GM15510 (cell line): ENCODE measurements around the gene PRR5L.

Experiments
- POLR2A ChIP-seq: IDR thresholded peaks from 3 replicates; pipeline ENCODE4 v1.6.1; 2011; ENCODE audit warnings: borderline replicate concordance; ENCODE audit not compliant: insufficient read length; ENCODE audit errors: extremely low read depth

PRR5L gene

GRCh38 chr11:36306888-36307287, 10.8 kb downstream of the PRR5L start:
- no peak for TF ChIP-seq POLR2A

- TF ChIP-seq POLR2A: no peak
Observed at GRCh38 chr11:36308577-36308976, 12.5 kb downstream of the PRR5L start.

- TF ChIP-seq POLR2A: no peak
Observed at GRCh38 chr11:36309779-36310178, 13.7 kb downstream of the PRR5L start.

GRCh38 chr11:36311926-36312595, 16.0 kb downstream of the PRR5L start:
- TF ChIP-seq POLR2A: no peak

- TF ChIP-seq POLR2A: no peak
Observed at GRCh38 chr11:36312611-36313472, 16.8 kb downstream of the PRR5L start.

- no peak for TF ChIP-seq POLR2A
Observed at GRCh38 chr11:36313750-36314433, 17.8 kb downstream of the PRR5L start.

- no peak for TF ChIP-seq POLR2A
Observed at GRCh38 chr11:36314434-36314767, 18.3 kb downstream of the PRR5L start.

GRCh38 chr11:36316049-36316448, 20.0 kb downstream of the PRR5L start:
- no peak for TF ChIP-seq POLR2A

- no peak for TF ChIP-seq POLR2A
Observed at GRCh38 chr11:36317992-36318391, 21.9 kb downstream of the PRR5L start.

GRCh38 chr11:36326524-36327419, 30.7 kb downstream of the PRR5L start:
- no peak for TF ChIP-seq POLR2A

GRCh38 chr11:36328966-36329673, 33.0 kb downstream of the PRR5L start:
- TF ChIP-seq POLR2A: no peak

- TF ChIP-seq POLR2A: no peak
Observed at GRCh38 chr11:36330411-36330810, 34.3 kb downstream of the PRR5L start.

GRCh38 chr11:36333468-36333867, 37.4 kb downstream of the PRR5L start:
- TF ChIP-seq POLR2A: no peak

- TF ChIP-seq POLR2A: no peak
Observed at GRCh38 chr11:36333897-36334296, 37.8 kb downstream of the PRR5L start.
